ENCODE data around the gene FANCL.

- TF ChIP-seq CTCF (conservative IDR thresholded peaks at IDR 0.05): no peak
- no peak for TF ChIP-seq ZFX (IDR thresholded peaks at IDR 0.05)
These were observed 19.2 kb downstream of the FANCL start for GRCh38 chr2:58221909-58222308.

Data from C4-2B (cell line).